Stimulated activated CD8-positive, alpha-beta memory T cell treated with anti-CD3 and anti-CD28 coated beads, Interleukin-7, amount 100 ng/mL, for 1 hour (primary cell): ENCODE data around the gene MAP1LC3B2.

Experiments used
- DNase-seq, 2 donors: peaks; one replicate each; pipeline ENCODE4 v3.0.0-alpha.2; 2020; ENCODE audit warnings: low read depth in 2 of 2

Gene MAP1LC3B2

GRCh38 chr12:116559162-116559935, at the start of gene MAP1LC3B2:
Gene MAP1LC3B2, plus strand, starts transcription at chr12:116559381. Its CDS starts 16,562 bp downstream, at chr12:116575943.
- peak; percentile 41 to 52 for DNase-seq

- no peak for DNase-seq
Measured at GRCh38 chr12:116513944-116514343, 45.2 kb upstream of the MAP1LC3B2 start.

GRCh38 chr12:116515684-116516083, 43.5 kb upstream of the MAP1LC3B2 start:
- DNase-seq, result no peak

- no peak for DNase-seq
Measured at GRCh38 chr12:116516657-116517056, 42.5 kb upstream of the MAP1LC3B2 start.

- DNase-seq, result no peak
Measured at GRCh38 chr12:116517431-116518045, 41.6 kb upstream of the MAP1LC3B2 start.

GRCh38 chr12:116520225-116520760, 38.9 kb upstream of the MAP1LC3B2 start:
- DNase-seq, result no peak

- DNase-seq, result no peak
Measured at GRCh38 chr12:116520801-116521471, 38.2 kb upstream of the MAP1LC3B2 start.

GRCh38 chr12:116524311-116524710, 34.9 kb upstream of the MAP1LC3B2 start:
- DNase-seq, result no peak

- no peak for DNase-seq
Measured at GRCh38 chr12:116524964-116525379, 34.2 kb upstream of the MAP1LC3B2 start.

GRCh38 chr12:116525418-116526001, 33.7 kb upstream of the MAP1LC3B2 start:
- no peak for DNase-seq

- DNase-seq, result no peak
Measured at GRCh38 chr12:116528065-116528464, 31.1 kb upstream of the MAP1LC3B2 start.

GRCh38 chr12:116528498-116528897, 30.7 kb upstream of the MAP1LC3B2 start:
- no peak for DNase-seq

- DNase-seq, result no peak
Measured at GRCh38 chr12:116529048-116529447, 30.1 kb upstream of the MAP1LC3B2 start.

- no peak for DNase-seq
Measured at GRCh38 chr12:116529686-116530085, 29.5 kb upstream of the MAP1LC3B2 start.

- DNase-seq, result no peak
Measured at GRCh38 chr12:116532428-116532827, 26.8 kb upstream of the MAP1LC3B2 start.

- DNase-seq, result no peak
Measured at GRCh38 chr12:116532986-116533342, 26.2 kb upstream of the MAP1LC3B2 start.

GRCh38 chr12:116533343-116534251, 25.6 kb upstream of the MAP1LC3B2 start:
- DNase-seq, result peak; percentile 44 to 65

- no peak for DNase-seq
Measured at GRCh38 chr12:116534311-116535121, 24.7 kb upstream of the MAP1LC3B2 start.

GRCh38 chr12:116535241-116535640, 23.9 kb upstream of the MAP1LC3B2 start:
- no peak for DNase-seq
